Stimulated activated CD8-positive, alpha-beta memory T cell treated with anti-CD3 and anti-CD28 coated beads, Interleukin-12 subunit alpha, Interleukin-12 subunit beta, amount 100 ng/mL, for 24 hours (primary cell): ENCODE results near the gene ARVCF.

Source experiments
- DNase-seq: peaks from one replicate; pipeline ENCODE4 v3.0.0-alpha.2; 2020; ENCODE audit errors: extremely low read depth

The ARVCF gene

DNA sequence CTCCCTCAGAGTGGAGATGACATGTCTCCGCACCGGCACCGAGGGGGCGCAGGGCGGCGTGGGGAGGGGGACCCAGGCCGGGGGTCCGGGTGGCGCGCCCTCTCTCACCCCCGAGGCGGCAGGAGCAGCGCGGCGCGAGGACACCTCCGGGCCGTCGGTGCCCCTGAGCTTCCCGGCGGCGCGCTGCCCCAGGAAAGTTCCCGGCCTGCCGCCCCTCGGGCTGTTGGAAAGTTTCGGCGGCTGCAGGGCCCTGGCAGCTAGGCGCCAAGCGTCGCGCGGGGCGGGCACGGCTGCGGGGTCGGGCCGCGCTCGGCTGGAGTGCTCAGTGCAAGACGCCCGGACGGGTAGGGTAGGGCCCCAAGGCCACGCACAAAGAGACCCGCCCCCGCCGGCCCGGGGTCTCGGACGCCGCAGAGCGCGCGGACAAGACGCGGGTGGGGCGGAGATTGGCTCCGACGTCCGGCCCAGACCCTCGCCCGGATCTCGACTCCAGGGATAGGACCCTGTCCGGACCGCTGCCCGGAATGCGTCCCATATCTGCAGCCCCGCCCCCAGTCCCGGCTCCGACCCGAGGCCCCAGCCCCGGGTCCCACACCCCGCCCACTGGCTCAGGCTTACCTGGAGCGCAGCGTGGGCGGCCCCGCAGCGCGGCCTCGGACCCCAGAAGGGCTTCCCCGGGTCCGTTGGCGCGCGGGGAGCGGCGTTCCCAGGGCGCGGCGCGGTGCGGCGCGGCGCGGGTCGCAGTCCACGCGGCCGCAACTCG is 471 bp downstream of the ARVCF start:
- no peak for DNase-seq

DNA sequence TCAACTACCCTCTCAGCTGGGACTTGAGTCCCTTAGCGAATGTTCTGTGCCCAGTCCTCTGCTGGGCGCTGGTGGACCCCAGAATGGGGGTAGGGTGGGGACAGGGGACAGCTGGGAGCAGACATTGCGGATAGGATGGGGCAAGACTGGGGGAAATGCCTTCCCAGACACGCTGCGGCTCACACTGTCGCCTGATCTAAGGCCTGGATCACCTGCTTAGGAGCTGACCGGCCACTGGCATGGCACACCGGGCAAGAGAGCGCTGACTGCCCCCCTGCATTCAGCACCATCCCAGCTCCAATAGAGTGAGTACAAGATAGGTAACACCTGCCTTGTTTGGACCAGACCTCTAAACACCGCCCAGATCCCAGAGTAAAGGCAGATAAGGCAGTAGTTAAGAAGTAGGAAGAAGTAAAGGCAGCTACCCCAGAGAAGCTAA is 1.4 kb downstream of the ARVCF start:
- DNase-seq = no peak

GRCh38 chr22:20014526-20015186 is 2.0 kb downstream of the ARVCF start:
- DNase-seq = no peak

DNA sequence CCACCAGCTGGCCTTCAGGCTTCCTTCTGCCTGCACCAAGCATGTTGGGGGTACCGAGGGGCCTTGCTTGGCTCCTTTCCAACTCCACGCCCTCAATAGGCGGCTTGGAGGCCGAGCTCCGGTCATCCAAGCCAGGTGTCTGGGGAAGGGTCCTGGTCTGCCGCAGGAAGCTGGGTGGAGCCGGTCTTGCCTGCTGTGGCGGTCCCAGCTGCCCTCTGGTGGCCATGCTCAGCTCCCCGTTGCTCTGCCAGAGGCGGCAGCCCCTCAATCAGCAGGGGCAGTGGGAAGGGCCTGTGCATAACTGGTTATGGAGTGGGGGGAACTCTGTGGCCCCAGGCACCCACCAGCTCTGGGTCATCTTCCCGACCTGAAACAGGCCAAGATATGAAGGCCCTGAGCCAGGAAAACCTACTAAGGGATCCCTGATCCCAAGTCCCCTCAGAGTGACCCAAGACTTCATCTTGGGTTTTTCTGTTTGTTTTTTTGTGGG is 3.2 kb downstream of the ARVCF start:
- DNase-seq = no peak

GRCh38 chr22:20012741-20013331 is 3.8 kb downstream of the ARVCF start:
- no peak for DNase-seq

DNA sequence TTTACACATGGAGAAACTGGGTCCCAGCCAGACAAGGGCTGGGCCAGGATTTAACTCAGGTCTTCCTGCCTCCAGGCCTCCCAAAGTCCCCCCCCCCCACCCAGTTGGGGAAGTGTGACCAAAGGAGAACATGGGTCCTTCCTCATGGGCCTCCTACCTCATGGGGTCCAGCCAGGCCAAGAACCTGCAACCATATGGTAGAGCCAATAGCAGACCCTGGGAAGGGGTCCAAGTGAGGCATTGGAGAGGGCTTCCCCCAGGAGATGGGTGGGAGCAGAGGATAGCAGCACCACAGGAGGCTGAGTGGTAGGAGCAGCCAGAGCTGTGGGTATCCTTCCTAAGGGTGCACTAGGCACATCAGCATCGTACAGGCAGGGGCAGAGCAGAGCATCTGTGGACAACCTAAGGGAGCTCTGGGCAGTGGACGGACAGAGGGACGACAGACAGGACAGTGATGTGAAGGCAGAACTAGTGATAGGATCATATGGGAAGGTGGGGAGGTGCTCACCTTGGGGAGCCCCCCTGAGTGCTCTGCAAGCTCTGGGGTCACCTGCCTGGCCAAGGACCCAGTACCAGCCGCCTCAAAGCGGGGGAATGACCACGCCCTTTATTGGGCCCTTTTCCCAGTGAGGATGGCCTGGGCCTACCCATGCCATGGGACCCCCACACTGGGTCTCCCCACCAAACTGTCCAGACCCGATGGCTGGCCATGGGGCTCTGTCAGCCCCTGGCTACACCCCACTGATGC is 4.5 kb downstream of the ARVCF start:
- no peak for DNase-seq

DNA sequence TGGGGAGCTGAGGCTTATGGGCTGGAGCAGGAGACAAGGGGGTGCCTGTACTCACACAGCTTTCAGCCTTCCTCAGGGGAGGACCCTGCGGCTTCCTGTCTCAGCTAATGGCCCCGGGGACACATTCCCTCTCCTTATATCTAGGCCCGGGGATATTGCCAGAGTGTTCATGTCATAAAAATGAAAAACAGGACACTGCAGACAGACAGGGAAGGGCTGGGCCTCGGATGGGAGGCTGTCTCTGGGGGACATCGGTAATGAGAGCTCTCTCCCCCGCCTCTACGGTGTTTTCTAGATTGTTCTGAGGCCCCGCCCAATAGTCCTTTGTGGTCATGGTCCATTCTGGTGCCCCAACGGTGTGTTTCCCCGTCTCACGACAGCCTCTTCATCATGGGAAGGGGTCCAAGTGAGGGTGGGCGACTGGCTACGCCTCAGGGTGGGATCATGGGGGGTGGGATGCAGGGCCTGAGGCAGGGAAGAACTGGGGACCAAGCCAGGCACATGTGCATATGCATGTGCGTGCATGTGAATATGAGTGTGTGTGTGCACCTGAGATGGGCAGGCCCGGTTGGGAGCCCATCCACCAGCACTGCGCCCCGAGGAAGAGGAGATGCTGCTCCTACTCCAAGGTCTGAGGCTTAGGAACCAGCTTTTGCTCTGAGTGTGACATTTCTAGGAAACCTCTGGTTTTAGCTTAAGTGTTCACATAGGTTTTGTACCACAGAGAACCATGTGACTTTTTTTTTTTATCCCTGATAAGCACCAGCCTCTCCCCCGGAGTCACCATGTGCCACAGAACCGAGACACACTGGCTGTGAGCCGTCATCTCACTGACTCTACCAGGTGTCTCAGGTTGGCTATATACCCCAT is 5.3 kb downstream of the ARVCF start:
- no peak for DNase-seq

DNA sequence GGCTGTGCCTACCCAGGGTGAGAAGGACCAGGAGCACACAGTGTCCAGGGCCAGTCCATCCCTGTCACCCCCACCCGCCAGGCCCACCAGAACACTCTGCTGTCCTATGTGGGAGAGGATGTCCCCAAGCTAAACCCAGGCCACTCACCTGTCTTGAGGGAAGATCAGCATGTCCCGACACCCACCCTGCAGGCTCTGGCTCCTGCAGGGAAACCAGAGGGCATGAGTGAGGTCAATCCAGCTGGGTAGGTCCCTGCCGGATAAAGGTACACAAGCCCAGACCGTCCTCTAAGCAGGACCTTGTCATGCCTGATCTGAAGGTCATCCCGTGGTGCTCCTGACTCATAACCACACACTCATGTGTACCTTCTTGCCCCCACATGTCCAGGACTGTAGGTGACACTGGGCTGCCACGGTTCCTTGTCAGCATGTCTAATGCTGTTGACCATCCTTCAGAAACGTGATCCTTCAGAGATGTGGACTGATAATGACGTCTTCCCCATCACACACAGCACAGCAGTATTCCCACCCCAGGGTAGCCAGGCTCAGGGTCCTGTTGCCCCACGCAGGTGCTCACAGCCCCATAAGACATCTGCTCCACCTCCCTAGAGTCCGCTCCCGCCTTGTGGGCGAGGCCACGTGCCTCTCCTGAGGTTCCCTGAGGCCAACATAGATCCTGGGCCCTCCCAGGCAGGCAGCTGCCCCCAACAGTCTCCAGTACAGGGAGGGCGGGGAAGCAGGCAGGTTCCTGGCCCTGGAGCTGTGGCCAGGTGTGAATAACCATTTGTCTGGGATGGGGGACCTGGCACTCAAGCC is 6.1 kb downstream of the ARVCF start:
- DNase-seq = no peak

DNA sequence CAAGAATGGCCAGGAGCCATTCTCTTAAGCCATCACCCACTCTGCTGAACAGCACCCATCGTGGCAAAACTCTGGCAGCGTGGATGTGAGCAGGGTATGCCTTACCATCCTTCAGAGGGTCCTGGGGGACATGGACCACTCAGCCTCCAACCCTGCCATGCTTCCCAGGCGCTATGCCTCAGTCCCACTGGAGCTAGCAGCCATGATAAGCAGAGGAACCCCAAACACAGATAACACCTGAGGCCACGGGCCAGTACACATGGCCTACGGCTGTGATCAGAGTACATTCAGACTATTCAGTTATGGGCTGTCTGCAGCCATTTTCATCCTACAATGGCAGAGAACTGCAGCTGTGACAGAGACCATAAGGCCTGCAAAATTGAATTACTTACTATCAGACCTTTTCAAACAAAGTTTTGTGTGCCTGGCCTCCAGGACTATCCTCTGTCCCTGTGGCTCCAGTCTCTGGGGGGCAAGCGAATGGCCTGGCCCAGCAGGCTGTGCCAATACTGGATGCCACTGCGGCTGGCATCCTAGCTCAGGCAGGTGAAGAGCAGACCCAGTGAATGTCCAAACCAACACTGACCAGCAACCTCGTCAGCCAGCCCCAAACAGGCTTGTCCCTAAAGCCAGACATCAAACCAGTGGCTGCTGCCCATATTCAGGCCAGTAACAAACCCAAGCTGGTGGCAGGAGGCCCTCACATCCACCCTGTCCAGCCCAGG is 6.9 kb downstream of the ARVCF start:
- DNase-seq = no peak

DNA sequence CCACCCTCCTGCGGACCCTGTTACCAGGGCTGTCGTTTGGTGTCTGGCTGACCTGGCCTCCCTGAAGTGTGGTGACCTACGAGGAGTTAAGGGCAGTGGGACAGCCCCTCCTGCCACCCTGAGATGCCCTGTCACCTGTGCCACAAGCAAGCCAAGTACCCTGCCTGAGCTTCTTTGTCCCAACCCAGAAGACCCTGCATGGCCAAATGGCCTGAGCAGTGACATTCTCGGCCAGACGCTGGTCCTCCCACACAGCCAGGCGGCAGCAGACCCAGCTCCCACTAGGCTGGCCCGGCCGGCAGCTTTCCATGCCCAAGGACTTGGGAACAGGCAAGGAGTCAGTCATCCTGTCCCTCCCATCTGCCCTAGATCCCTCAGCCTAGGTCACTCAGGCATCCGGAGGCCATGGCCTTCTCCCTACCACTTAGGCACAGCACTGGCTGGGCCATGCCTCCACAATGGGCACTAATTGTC is 7.6 kb downstream of the ARVCF start:
- no peak for DNase-seq

GRCh38 chr22:20008221-20008995 is 8.2 kb downstream of the ARVCF start:
- DNase-seq = no peak

DNA sequence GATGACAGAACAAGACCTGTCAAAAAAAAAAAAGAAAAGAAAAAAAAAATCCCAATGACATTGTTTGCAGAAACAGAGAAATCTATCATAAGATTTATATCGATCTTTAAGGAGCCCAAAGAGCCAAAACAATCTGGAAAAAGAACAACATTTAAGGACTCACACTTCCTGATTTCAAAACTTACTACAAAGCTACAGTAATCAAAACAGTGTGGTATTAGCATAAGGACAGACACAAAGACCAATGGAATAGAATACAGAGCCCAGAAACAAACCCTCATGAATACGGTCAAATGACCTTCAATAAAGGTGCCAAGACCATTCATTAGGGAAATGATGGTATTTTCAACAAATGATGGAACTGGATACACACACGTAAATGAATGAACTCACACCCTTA is 12.2 kb downstream of the ARVCF start:
- no peak for DNase-seq

DNA sequence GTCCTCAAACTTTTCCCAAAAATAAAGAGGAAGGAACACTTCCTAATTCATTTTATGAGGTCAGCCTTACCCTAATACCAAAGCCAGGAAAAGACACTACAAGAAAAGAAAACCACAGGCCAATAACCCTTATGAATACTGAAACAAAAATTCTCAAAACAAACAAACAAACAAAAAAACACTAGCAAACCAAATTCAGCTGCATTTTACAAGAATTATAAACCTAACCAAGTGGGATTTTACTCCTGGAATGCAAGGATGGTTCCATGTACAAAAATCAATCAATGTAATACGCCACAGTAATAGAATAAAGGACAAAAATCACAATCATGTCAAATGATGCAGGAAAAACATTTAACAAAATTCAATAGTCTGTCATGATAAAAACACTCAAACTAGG is 13.3 kb downstream of the ARVCF start:
- DNase-seq = no peak

- DNase-seq = no peak
Observed at GRCh38 chr22:20002636-20003035, 14.0 kb downstream of the ARVCF start.

DNA sequence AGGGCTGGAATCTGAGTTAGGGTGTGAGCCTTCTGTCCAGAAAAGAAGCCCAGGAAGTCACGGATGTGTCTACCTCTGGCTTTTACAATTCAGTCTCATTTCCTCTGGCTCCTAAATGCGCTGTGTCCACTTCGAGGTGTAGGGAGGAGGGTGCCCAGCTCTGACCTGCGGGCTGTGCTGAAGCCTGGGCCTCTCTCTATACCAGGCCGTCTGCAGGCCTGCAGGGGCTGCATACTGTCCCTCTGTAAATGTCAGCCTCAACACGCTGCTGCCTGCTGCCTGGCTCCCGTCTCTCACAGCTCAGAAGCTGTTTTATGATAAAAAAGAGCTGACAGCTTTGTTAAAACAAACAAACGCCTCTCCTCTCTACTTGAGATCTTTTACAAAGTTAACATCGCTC is 14.5 kb downstream of the ARVCF start:
- DNase-seq = no peak

DNA sequence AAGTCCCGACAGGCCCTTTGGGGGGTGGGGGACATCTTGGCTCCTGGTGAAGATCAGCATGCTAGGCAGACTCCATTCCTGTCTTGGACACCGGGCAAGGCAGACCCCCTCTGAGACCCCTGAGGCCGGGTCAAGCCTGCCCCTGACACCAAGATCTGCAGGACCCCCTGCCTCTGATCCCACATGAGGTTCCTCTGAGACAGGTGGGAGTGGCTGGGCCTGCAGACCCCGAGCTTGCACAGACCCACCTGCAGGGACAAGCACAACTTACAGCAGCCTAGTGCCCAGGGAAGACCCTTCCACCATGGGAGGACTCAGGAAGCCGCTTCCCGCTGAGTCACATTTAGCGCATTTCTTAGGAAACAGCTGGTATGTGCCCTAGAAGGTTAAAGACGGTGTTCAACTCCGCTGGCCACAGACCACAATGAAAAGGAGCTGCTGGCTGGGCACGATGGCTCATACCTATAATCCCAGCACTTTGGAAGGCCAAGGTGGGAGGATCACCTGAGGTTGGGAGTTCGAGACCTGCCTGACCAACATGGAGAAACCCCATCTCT is 15.5 kb downstream of the ARVCF start:
- no peak for DNase-seq

GRCh38 chr22:20000246-20001081 is 16.2 kb downstream of the ARVCF start:
- DNase-seq = no peak
